AML-193 (cell line): ENCODE results near the gene ACP5.

Experiments used
- DNase-seq, 2 experiments: peaks; one replicate each; lab custom pipeline; 2025; lab: John Stamatoyannopoulos, UW

ACP5 gene

GRCh38 chr19:11547929-11548700 lies 29.3 kb downstream of the ACP5 start:
- no peak for DNase-seq

- DNase-seq, result no peak
Measured at GRCh38 chr19:11541238-11541637, 36.2 kb downstream of the ACP5 start.

- no peak for DNase-seq
Measured at GRCh38 chr19:11540645-11541044, 36.8 kb downstream of the ACP5 start.

- no peak for DNase-seq
Measured at GRCh38 chr19:11539495-11540365, 37.7 kb downstream of the ACP5 start.

DNA sequence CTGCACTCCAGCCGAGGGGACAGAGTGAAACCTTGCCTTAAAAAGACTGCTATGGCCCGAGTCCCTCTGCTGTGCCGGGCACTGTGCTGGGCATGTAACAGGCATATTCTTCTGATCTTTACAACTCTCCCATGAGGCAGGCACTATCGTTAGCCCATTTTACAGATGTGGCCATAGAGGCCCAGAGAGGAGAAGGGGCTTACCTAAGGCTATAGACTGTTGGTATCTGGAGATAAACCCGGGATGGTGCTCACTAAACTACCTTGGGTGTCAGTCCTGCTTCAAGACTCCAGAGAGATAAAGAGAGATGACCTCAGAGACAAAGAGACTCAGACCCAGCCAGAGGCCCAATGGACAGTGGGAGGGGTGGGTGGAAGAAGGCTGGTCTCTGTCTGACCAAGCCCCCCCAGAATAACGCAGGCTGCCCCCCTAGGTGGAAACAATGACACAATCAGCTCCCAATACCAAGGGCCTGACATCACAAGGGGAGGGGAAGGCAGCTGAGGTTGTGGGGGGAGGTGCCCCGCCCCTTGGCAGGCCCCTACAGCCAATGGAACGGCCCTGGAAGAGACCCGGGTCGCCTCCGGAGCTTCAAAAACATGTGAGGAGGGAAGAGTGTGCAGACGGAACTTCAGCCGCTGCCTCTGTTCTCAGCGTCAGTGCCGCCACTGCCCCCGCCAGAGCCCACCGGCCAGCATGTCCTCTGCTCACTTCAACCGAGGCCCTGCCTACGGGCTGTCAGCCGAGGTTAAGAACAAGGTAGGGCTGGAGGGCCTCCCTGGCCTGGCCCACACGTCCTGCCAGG lies 39.0 kb downstream of the ACP5 start, which contains the start of gene CNN1:
TSS of gene CNN1 (plus strand) at position 620 of the 805 bp plus-strand sequence. CDS start at position 697, 77 bp downstream.
- no peak for DNase-seq

DNA sequence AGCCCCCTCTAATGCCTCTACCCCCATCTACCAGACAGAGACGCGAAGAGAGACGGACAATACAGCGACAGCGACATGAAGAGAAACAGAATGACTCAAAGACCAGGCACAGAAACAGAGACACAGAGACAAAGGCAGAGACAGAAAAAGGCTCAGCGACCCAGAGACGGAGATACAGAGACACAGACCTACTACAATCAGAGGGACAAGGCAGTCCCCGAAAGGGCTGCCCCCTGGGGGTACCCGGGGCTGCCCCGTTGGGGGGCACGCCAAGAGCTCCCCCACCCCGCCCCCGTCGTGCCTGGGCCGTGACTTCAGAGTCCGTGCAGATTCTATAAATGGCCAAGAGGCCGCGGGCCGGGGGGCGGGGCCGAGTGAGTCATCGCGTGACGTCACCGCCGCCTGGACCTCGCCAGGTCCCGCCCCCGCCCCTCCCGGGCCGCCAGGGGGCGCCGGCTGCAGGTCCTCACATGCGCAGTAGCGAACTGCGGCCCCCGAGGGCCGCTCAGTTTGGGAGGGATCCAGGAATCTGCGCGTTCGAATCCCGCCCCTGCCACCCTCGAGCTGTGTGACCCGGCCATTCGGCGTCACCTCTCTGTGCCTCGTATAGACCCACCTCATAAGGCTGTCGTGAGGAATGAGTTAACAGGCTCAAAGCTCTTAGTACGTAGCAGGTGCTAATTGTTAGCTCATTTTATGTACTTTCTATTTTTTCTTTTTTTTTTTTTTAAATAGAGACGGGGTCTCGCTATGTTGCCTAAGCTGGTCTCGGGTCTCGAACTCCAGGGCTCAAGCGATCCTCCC lies 41.5 kb downstream of the ACP5 start:
- peak; percentile 27 to 34 for DNase-seq

DNA sequence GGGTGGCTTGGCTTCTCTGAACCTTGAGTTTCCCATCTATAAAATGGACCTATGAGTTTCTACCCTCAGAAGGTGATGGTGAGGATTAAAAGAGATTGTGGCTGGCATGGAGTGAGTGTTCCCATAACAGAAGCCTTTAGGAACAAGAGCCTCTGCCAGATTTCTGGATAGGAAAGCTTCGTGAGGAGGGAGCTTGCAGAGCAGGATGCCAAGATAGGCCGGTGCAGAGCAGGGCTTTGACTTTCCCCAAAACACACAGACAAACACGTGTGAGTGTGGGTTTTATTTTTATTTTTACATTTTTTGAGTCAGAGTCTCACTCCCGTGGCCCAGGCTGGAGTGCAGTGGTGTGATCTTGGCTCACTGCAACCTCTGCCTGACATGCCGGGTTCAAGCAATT lies 42.5 kb downstream of the ACP5 start:
- no peak for DNase-seq

DNA sequence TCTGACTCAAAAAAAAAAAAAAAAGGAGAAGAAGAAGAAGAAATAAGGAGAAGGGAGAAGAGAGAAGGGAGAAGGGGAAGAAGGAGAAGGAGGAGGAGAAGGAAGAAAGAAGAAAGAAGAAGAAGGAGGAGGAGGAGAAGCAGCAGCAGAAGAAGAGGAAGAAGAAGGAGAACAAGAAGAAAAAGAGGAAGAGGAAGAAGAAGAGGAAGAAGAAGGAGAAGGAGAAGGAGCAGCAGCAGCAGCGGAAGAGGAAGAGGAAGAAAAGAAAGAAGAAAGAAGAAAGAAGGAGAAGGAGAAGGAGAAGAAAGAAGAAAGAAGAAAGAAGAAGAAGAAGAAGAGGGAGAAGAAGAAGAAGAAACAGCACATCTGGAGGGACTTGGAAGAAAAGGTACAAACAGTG lies 42.9 kb downstream of the ACP5 start:
- DNase-seq, result no peak

- DNase-seq, result peak; percentile 57 to 64
Measured at GRCh38 chr19:11530432-11530831, 47.0 kb downstream of the ACP5 start.

GRCh38 chr19:11528551-11529341 lies 48.7 kb downstream of the ACP5 start, which contains the start of gene ECSIT:
Gene ECSIT (minus strand): TSS chr19:11529134. CDS start chr19:11519170, 9,964 bp downstream.
- DNase-seq, result peak; percentile 90 to 95
